ENCODE measurements around the gene CDH4. TPM values are rescaled to one million over a fixed set of nuclear protein-coding genes. Genes with fewer than 3 reads are reported as not detected.

Gene CDH4
- total RNA-seq, 2 experiments from 2014 or later, result not detected

DNA sequence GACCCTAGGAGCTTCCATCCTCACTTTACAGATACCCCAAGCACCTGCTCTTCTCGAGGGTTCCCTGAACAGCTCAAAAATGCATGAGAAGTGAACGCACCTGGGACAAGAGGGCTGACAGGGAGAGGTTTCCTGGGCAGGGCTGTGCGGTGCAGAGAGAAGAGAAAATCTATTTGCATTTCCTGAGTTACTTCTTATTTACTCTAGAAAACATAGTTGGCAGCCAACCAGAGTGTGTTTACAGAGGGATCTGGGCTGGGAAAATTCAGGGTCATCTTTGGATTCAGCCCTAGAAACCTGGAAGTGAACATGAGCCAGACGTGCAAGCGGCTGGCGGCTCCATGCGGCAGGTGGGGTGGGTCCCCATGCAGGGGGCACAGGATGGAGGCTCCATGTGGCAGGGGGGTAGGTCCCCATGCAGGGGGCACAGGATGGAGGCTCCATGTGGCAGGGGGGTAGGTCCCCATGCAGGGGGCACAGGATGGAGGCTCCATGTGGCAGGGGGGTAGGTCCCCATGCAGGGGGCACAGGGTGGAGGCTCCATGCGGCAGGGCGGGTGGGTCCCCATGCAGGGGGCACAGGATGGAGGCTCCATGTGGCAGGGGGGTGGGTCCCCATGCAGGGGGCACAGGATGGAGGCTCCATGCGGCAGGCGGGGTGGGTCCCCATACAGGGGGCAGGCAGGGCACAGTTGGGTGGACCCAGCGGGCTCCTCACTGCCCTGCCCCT lies 471.6 kb downstream of the CDH4 start:
- Histone ChIP-seq H3K4me2 (ENCODE audit: low read length) (no peak overlapping the region), H3K27ac (ENCODE audit: low read depth, low read length, poor library complexity, severe bottlenecking) (no peak overlapping the region), H4K20me1 (ENCODE audit: insufficient read depth, low read length) (no peaks in the 10 kb centered on the region), H3K9me3 (ENCODE audit: low read length) (no peaks in the 10 kb centered on the region), H3K4me3 (ENCODE audit: low read depth, low read length, poor library complexity, severe bottlenecking) (no peak overlapping the region), H3K4me1 (ENCODE audit: insufficient read depth, low read length, poor library complexity, severe bottlenecking) (no peaks in the 10 kb centered on the region), H2AFZ (ENCODE audit: low read length) (no peak overlapping the region), H3K9me2 (ENCODE audit: insufficient read depth, low read length) (no peaks in the 10 kb centered on the region), H3K36me3 (ENCODE audit: insufficient read depth, low read length) (no peaks in the 10 kb centered on the region), H3K79me2 (ENCODE audit: insufficient read depth, low read depth, low read length) (no peaks in the 10 kb centered on the region)
- DNase-seq (ENCODE audit: low spot score), result no peak
- POLR2A ChIA-PET, result no interaction called here
- intact Hi-C loops (cut with micrococcal nuclease; ENCODE audit: unreplicated experiment), result loop anchor here (10.0 kb wide), 1 partner anchor 161 kb away; no protein-coding TSS in a partner anchor
- TF ChIP-seq EZH2phosphoT487 (IDR thresholded peaks at IDR 0.05; ENCODE audit: borderline replicate concordance, low read depth, low read length), result no peak
- TF ChIP-seq, protein P1, sequence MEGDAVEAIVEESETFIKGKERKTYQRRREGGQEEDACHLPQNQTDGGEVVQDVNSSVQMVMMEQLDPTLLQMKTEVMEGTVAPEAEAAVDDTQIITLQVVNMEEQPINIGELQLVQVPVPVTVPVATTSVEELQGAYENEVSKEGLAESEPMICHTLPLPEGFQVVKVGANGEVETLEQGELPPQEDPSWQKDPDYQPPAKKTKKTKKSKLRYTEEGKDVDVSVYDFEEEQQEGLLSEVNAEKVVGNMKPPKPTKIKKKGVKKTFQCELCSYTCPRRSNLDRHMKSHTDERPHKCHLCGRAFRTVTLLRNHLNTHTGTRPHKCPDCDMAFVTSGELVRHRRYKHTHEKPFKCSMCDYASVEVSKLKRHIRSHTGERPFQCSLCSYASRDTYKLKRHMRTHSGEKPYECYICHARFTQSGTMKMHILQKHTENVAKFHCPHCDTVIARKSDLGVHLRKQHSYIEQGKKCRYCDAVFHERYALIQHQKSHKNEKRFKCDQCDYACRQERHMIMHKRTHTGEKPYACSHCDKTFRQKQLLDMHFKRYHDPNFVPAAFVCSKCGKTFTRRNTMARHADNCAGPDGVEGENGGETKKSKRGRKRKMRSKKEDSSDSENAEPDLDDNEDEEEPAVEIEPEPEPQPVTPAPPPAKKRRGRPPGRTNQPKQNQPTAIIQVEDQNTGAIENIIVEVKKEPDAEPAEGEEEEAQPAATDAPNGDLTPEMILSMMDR (conservative IDR thresholded peaks at IDR 0.05; ENCODE audit: low read length), result no peak
- CTCF ChIA-PET (ENCODE audit: unreplicated experiment), result no interaction called here
- no TSS peak for BruUV-seq (replicated peaks)

DNA sequence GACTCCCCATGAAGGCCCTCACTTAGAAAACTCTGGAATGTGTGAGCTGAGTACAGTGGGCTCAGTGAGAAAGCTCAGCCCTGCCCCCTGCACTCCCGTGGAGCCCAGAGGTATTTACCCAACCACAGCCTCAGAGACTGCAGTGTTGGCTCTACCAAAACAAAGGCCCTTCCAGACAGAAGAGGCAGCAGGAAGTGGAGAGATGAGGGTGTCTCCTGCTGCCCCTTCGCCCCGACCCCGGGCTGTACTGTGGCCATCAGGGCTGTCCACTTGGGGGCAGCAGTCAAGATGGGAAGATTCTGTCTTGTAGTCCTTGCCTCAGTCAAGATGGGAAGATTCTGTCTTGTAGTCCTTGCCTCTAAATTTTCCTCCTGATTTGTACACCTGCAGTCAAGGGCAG lies 472.3 kb downstream of the CDH4 start:
- Histone ChIP-seq H4K20me1 (ENCODE audit: insufficient read depth, low read length) (no peaks in the 10 kb centered on the region), H2AFZ (ENCODE audit: low read length) (no peak overlapping the region), H3K4me2 (ENCODE audit: low read length) (no peak overlapping the region), H3K9me3 (ENCODE audit: low read length) (no peaks in the 10 kb centered on the region), H3K4me1 (ENCODE audit: insufficient read depth, low read length, poor library complexity, severe bottlenecking) (no peaks in the 10 kb centered on the region), H3K9me2 (ENCODE audit: insufficient read depth, low read length) (no peaks in the 10 kb centered on the region), H3K27ac (ENCODE audit: low read depth, low read length, poor library complexity, severe bottlenecking) (no peak overlapping the region), H3K79me2 (ENCODE audit: insufficient read depth, low read depth, low read length) (no peaks in the 10 kb centered on the region), H3K4me3 (ENCODE audit: low read depth, low read length, poor library complexity, severe bottlenecking) (no peak overlapping the region), H3K36me3 (ENCODE audit: insufficient read depth, low read length) (no peaks in the 10 kb centered on the region)
- BruUV-seq (replicated peaks), result no TSS peak
- ChIA-PET POLR2A (no interaction called here), CTCF (ENCODE audit: unreplicated experiment) (no interaction called here)
- DNase-seq (ENCODE audit: low spot score), result no peak
- TF ChIP-seq EZH2phosphoT487 (IDR thresholded peaks at IDR 0.05; ENCODE audit: borderline replicate concordance, low read depth, low read length), result no peak
- TF ChIP-seq, protein P1 (conservative IDR thresholded peaks at IDR 0.05; ENCODE audit: low read length), result peak; percentile 33; the same call in 1 of the 2 replicates
- intact Hi-C loops (cut with micrococcal nuclease; ENCODE audit: unreplicated experiment), result loop anchor here (10.0 kb wide), 1 partner anchor 160 kb away; no protein-coding TSS in a partner anchor

DNA sequence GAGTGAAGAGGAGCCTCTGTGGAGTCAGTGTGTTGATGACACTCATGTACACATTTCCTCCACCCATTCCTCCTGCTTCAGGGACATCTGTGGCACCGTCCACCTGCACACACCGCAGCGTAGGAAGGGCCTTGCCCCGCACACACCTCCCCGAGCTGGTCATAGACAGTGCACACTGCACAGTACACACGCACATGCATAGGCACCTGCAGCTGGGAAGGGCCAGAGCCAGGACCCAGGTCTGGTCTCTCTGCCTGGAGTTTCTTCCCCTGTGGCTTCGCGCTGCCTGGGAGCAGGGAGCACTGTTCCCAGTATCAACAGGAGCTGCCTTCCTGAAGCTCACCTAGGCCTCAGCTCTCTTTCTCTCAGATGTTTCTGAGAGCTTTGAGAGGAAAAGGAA lies 473.1 kb downstream of the CDH4 start:
- intact Hi-C loops (cut with micrococcal nuclease; ENCODE audit: unreplicated experiment), result loop anchor here (10.0 kb wide), 1 partner anchor 160 kb away; no protein-coding TSS in a partner anchor
- CTCF ChIA-PET (ENCODE audit: unreplicated experiment), result no interaction called here
- no TSS peak for BruUV-seq (replicated peaks)

More for the DNA sequence above, 473.1 kb downstream of the CDH4 start:
- no peak overlapping the region for H3K4me3 ChIP-seq (ENCODE audit: low read depth, low read length, poor library complexity, severe bottlenecking)
- no peaks in the 10 kb centered on the region for H3K9me2 ChIP-seq (ENCODE audit: insufficient read depth, low read length)
- no peak overlapping the region for H3K27ac ChIP-seq (ENCODE audit: low read depth, low read length, poor library complexity, severe bottlenecking)
- H3K4me2 ChIP-seq (ENCODE audit: low read length), result no peak overlapping the region
- no peaks in the 10 kb centered on the region for H4K20me1 ChIP-seq (ENCODE audit: insufficient read depth, low read length)
- H3K36me3 ChIP-seq (ENCODE audit: insufficient read depth, low read length), result no peaks in the 10 kb centered on the region
- no peak overlapping the region for H2AFZ ChIP-seq (ENCODE audit: low read length)
- H3K4me1 ChIP-seq (ENCODE audit: insufficient read depth, low read length, poor library complexity, severe bottlenecking), result no peaks in the 10 kb centered on the region
- H3K79me2 ChIP-seq (ENCODE audit: insufficient read depth, low read depth, low read length), result no peaks in the 10 kb centered on the region
- no peaks in the 10 kb centered on the region for H3K9me3 ChIP-seq (ENCODE audit: low read length)
- DNase-seq (ENCODE audit: low spot score), result no peak
- no peak for TF ChIP-seq EZH2phosphoT487 (IDR thresholded peaks at IDR 0.05; ENCODE audit: borderline replicate concordance, low read depth, low read length)
- TF ChIP-seq, protein P1 (conservative IDR thresholded peaks at IDR 0.05; ENCODE audit: low read length), result no peak
- POLR2A ChIA-PET, result no interaction called here

Measured in OCI-LY7 (cell line).